K562 (cell line): Measurements from ENCODE around the gene PSPC1. TPM values are rescaled to one million over a fixed set of nuclear protein-coding genes. Genes with fewer than 3 reads are reported as not detected.

Experiments
- CGGBP1 ChIP-seq: fragments of 250-450 bp; sonication (Bioruptor Pico); IDR thresholded peaks from 2 replicates; pipeline ENCODE4 v1.9.0; 2021; ENCODE audit warnings: mild to moderate bottlenecking
- DEAF1 ChIP-seq: fragments of 450-650 bp; formaldehyde crosslinking; IDR thresholded peaks from 2 replicates; pipeline ENCODE4 v1.4.0; 2020; ENCODE audit warnings: mild to moderate bottlenecking, moderate library complexity
- EWSR1 ChIP-seq: fragments of 450-650 bp; IDR thresholded peaks from 2 replicates; pipeline ENCODE4 v1.6.1; 2018; ENCODE audit warnings: borderline replicate concordance, mild to moderate bottlenecking, low read depth, moderate library complexity; ENCODE audit not compliant: partially characterized antibody
- GABPB1 ChIP-seq: sonication (generic); formaldehyde crosslinking; IDR thresholded peaks from 2 replicates; pipeline ENCODE4 v1.8.0; 2022; ENCODE audit warnings: mild to moderate bottlenecking, missing genetic modification reagents
- GTF2F1 ChIP-seq: IDR thresholded peaks from 2 replicates; pipeline ENCODE4 v1.6.1; 2011; ENCODE audit warnings: low read depth, low read length, improper control_type of control experiment
- HOXB6 ChIP-seq: fragments of 250-450 bp; sonication (Bioruptor Pico); IDR thresholded peaks from 2 replicates; pipeline ENCODE4 v1.5.1; 2022; ENCODE audit warnings: mild to moderate bottlenecking, borderline replicate concordance
- MAX ChIP-seq: sonication (generic); formaldehyde crosslinking; IDR thresholded peaks from 2 replicates; pipeline ENCODE4 v1.9.0; 2022; ENCODE audit warnings: mild to moderate bottlenecking, missing genetic modification reagents
- MYNN ChIP-seq, 2 experiments: sonication (generic); formaldehyde crosslinking in 1 of 2; IDR thresholded peaks; 2 replicates each; pipeline versions ENCODE4 v1.5.0 to v1.6.1; 2016 to 2020; ENCODE audit warnings: antibody characterized with exemption in 1 of 2, missing genetic modification reagents in 1 of 2
- POLR2B ChIP-seq: fragments of 450-650 bp; IDR thresholded peaks from 2 replicates; pipeline ENCODE4 v1.6.1; 2018; ENCODE audit warnings: low read depth; ENCODE audit not compliant: partially characterized antibody
- ZNF398 ChIP-seq: fragments of 250-450 bp; sonication (Bioruptor Pico); IDR thresholded peaks from 2 replicates; pipeline ENCODE4 v1.8.0; 2021; ENCODE audit warnings: moderate library complexity, mild to moderate bottlenecking, inconsistent platforms
- ZNF699 ChIP-seq: fragments of 250-450 bp; sonication (Bioruptor Pico); IDR thresholded peaks from 2 replicates; pipeline ENCODE4 v1.8.0; 2021; ENCODE audit warnings: mild to moderate bottlenecking, moderate library complexity; ENCODE audit not compliant: insufficient replicate concordance
- polyA plus RNA-seq, 8 experiments: library from polyadenylated mRNA; depleted of rRNA in 4 of 8; stranded (reverse) in 5 of 8; unstranded in 3 of 8; fragments of >200 nt; fragmentation: Nextera tagmentation in 2 of 8; fragmentation: Illumina TruSeq in 1 of 8; extraction: Ambion mirVana in 2 of 8; extraction: Trizol in 1 of 8; gene quantifications; 2 replicates each; pipeline versions ENCODE4 v1.2.1 to v1.2.3, GENCODE V29; 2011 to 2014; ENCODE audit warnings: inconsistent platforms in 1 of 8, missing spikeins in 1 of 8
- total RNA-seq, 7 experiments: library from RNA; depleted of rRNA in 6 of 7; stranded (reverse); fragments of >200 nt in 6 of 7; fragmentation: Illumina TruSeq in 2 of 7; extraction: Trizol in 2 of 7; gene quantifications; 2 replicates each; pipeline versions ENCODE4 v1.2.1 to v1.2.3, GENCODE V29; 2011 to 2021; ENCODE audit warnings: low replicate concordance in 1 of 7

PSPC1 gene
- total and polyA plus RNA-seq, 9 of the 15 experiments (the other 6 are each of a cell fraction or from before 2014, with no cell fraction given) = 8.6 to 60.4 (median 42.4) TPM

GRCh38 chr13:19822673-19823072, 39.9 kb upstream of the PSPC1 start (continued):
- TF ChIP-seq CGGBP1 (CRISPR knock-in tag) (no peak), POLR2B (no peak), MAX (CRISPR knock-in tag) (no peak), GTF2F1 (no peak), ZNF398 (CRISPR knock-in tag) (no peak), ZNF699 (CRISPR knock-in tag) (no peak), EWSR1 (no peak), DEAF1 (CRISPR knock-in tag) (no peak), GABPB1 (CRISPR knock-in tag) (no peak), HOXB6 (CRISPR knock-in tag) (no peak), MYNN (IDR thresholded peaks at IDR 0.05) (no peak), MYNN (CRISPR knock-in tag; IDR thresholded peaks at IDR 0.05) (no peak)
